ENCODE results near the gene SP140.

DNA sequence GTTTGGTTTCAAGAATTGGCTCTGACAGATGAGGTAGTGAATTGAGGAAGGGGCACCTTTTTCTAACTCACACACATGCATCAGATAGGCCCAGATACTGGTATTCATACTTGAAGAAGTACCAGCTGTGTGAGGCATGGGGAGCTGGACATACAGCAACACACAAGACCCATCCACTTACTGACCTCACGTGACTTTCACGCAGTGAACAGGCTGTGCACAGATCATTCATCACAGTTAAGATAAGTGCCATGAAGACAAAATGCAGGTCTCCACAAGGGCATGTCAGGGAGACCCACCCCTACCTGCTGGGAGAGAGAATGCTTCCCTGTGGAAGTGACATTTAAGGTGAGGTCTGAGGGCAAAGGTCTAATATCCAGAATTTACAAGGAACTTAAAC lies 44.3 kb upstream of the SP140 start:
- no peak for TF ChIP-seq POLR2A (IDR thresholded peaks at IDR 0.05; ENCODE audit: low read depth, low read length)
- TF ChIP-seq POLR2AphosphoS5 (IDR thresholded peaks at IDR 0.05; ENCODE audit: low read depth, low read length): no peak
- no peak for TF ChIP-seq TAF1 (IDR thresholded peaks at IDR 0.05; ENCODE audit: borderline replicate concordance, low read depth, low read length)
